ENCODE measurements around the gene OOSP4B. TPM values are rescaled to one million over a fixed set of nuclear protein-coding genes. Genes with fewer than 3 reads are reported as not detected.

OOSP4B gene
- total and polyA plus RNA-seq, 2 of the 13 experiments (the other 11 are each of a cell fraction or from before 2014, with no cell fraction given): not detected

DNA sequence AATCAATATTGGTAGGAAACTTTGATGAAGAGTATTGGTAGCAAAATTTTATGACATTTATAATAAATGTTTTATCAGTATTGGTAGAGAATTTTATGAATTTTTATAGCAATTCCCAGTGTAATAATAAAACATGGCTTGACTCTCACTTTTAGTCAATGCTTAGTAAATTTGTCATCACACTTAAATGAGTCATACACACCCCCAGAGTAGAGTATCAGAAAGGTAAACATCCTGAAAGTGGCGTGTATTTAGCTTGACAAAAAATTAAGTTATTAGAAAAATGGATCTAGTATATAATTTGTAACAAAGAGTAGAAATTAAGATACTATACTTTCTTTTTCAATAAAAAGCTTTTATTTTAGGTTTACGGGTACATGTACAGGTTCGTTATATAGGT lies 42.1 kb downstream of the OOSP4B start:
- Histone ChIP-seq H3K4me2 (ENCODE audit: low read depth, low read length) (no peak overlapping the region), H3K4me1 (ENCODE audit: insufficient read depth, low read length) (no peaks in the 10 kb centered on the region), H2AFZ (ENCODE audit: low read length) (no peak overlapping the region), H3K36me3 (replicated peaks in 1 of 2; ENCODE audit: control insufficient read depth in 1 of 2, insufficient read depth in 2 of 2, low read length in 2 of 2) (no peaks in the 10 kb centered on the region), H3K79me2 (ENCODE audit: insufficient read depth, low read length) (no peaks in the 10 kb centered on the region), H3K27me3 (ENCODE audit: control insufficient read depth in 1 of 2, insufficient read depth in 2 of 2, low read length in 2 of 2) (peaks cover 0 to 13% of the 10 kb centered on the region in 2 experiments; a peak in 3 of 5 replicates), H3K9ac (ENCODE audit: insufficient read depth, low read depth, low read length) (no peak overlapping the region), H3K4me3 (replicated peaks in 1 of 3; ENCODE audit: insufficient read depth in 1 of 3, low read depth in 2 of 3, low read length in 3 of 3) (no peak overlapping the region), H3K27ac (ENCODE audit: extremely low read length, insufficient read depth, low read length) (no peak overlapping the region), H3K9me3 (ENCODE audit: low read length) (no peaks in the 10 kb centered on the region), H4K20me1 (ENCODE audit: insufficient read depth, low read length) (no peaks in the 10 kb centered on the region)
- DNase-seq (ENCODE audit: low spot score) (no peak), ATAC-seq (no peak), FAIRE-seq (no peak)
- intact Hi-C loops (cut with micrococcal nuclease; ENCODE audit: unreplicated experiment) (no loop called here), in situ Hi-C loops (cut with HindIII; ENCODE audit: extremely low pct_ligation_motif_present, low pct_unique_long_range_greater_than_20kb) (no loop called here)
- CTCF ChIA-PET (ENCODE audit: low intra/inter-chr PET ratio, low total read pairs): no interaction called here
- whole genome bisulfite sequencing (ENCODE audit: low lambda C conversion rate): 35% methylated on average over 3 of the region's 3 CpGs
- POLR2A ChIA-PET: no interaction called here
- no peak for TF ChIP-seq FOXP1 (IDR thresholded peaks at IDR 0.05)
- TF ChIP-seq FOXP1 (CRISPR knock-in tag; IDR thresholded peaks at IDR 0.05): no peak
- no TSS peak for BruUV-seq (replicated peaks)

DNA sequence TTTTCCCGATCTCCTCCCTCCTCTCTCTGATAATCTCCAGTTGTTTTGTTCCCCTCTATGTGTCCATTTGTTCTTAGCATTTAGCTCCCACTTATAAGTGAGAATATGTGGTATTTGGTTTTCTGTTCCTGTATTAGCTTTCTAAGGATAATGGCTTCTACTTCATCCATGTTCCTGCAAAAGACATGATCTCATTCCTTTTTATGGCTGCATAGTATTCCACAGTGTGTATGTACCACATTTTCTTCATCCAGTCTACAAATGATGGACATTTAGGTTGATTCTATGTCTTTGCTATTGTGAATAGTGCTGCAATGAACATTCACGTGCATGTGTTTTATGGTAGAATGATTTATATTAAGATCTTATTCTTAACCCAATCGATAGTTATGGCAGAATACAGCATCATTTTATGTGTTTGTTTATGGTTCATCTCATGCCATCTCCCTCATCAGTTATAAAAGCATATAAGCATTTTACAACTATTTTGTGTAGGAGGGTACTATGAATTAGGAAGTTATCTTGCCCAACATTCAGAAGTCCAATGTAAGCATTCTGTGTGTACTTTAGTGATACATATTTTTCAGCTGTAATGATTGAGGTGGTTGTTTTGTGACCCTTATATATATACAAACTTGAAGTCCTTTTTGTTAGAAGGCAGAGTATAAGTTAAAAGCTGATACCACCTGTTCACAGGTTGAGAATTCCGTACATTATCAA lies 42.7 kb downstream of the OOSP4B start:
- no peak for DNase-seq (ENCODE audit: low spot score)
- Histone ChIP-seq H3K4me3 (replicated peaks in 1 of 3; ENCODE audit: insufficient read depth in 1 of 3, low read depth in 2 of 3, low read length in 3 of 3) (no peak overlapping the region), H3K27ac (ENCODE audit: extremely low read length, insufficient read depth, low read length) (no peak overlapping the region), H3K4me1 (ENCODE audit: insufficient read depth, low read length) (no peaks in the 10 kb centered on the region), H3K27me3 (ENCODE audit: control insufficient read depth in 1 of 2, insufficient read depth in 2 of 2, low read length in 2 of 2) (peaks cover 0 to 13% of the 10 kb centered on the region in 2 experiments; a peak in 3 of 5 replicates), H4K20me1 (ENCODE audit: insufficient read depth, low read length) (no peaks in the 10 kb centered on the region), H3K79me2 (ENCODE audit: insufficient read depth, low read length) (no peaks in the 10 kb centered on the region), H3K9me3 (ENCODE audit: low read length) (no peaks in the 10 kb centered on the region), H2AFZ (ENCODE audit: low read length) (no peak overlapping the region), H3K4me2 (ENCODE audit: low read depth, low read length) (no peak overlapping the region), H3K36me3 (replicated peaks in 1 of 2; ENCODE audit: control insufficient read depth in 1 of 2, insufficient read depth in 2 of 2, low read length in 2 of 2) (no peaks in the 10 kb centered on the region), H3K9ac (ENCODE audit: insufficient read depth, low read depth, low read length) (no peak overlapping the region)
- ChIA-PET POLR2A (no interaction called here), CTCF (ENCODE audit: low intra/inter-chr PET ratio, low total read pairs) (no interaction called here)
- in situ Hi-C loops (cut with HindIII; ENCODE audit: extremely low pct_ligation_motif_present, low pct_unique_long_range_greater_than_20kb) (no loop called here), intact Hi-C loops (cut with micrococcal nuclease; ENCODE audit: unreplicated experiment) (no loop called here)
- WGBS (ENCODE audit: low lambda C conversion rate): 14% methylated on average over 4 of the region's 4 CpGs
- BruUV-seq (replicated peaks): no TSS peak
- no peak for FAIRE-seq
- ATAC-seq: no peak
- TF ChIP-seq ZNF550 (CRISPR knock-in tag; IDR thresholded peaks at IDR 0.05; ENCODE audit: borderline replicate concordance) (no peak), GATA4 (IDR thresholded peaks at IDR 0.05; ENCODE audit: borderline replicate concordance, low read depth) (no peak), RXRA (CRISPR knock-in tag; IDR thresholded peaks at IDR 0.05) (no peak), ZMYM3 (CRISPR knock-in tag; IDR thresholded peaks at IDR 0.05) (no peak), TOE1 (CRISPR knock-in tag; IDR thresholded peaks at IDR 0.05) (no peak), MAF1 (CRISPR knock-in tag; IDR thresholded peaks at IDR 0.05; ENCODE audit: borderline replicate concordance) (no peak), ZNF616 (CRISPR knock-in tag; IDR thresholded peaks at IDR 0.05; ENCODE audit: low read depth) (no peak), SOX5 (CRISPR knock-in tag; IDR thresholded peaks at IDR 0.05; ENCODE audit: borderline replicate concordance) (no peak), NFYC (CRISPR knock-in tag; IDR thresholded peaks at IDR 0.05) (no peak), MAFK (conservative IDR thresholded peaks at IDR 0.05 in 1 of 2, IDR thresholded peaks at IDR 0.05 in 1 of 2; ENCODE audit: low read length in 2 of 2) (no peak), ZNF564 (CRISPR knock-in tag; IDR thresholded peaks at IDR 0.05) (no peak), TCF7 (IDR thresholded peaks at IDR 0.05; ENCODE audit: low read depth) (no peak), RAD51 (IDR thresholded peaks at IDR 0.05; ENCODE audit: borderline replicate concordance) (no peak), SALL1 (CRISPR knock-in tag; IDR thresholded peaks at IDR 0.05) (no peak)
- TF ChIP-seq, protein P1, sequence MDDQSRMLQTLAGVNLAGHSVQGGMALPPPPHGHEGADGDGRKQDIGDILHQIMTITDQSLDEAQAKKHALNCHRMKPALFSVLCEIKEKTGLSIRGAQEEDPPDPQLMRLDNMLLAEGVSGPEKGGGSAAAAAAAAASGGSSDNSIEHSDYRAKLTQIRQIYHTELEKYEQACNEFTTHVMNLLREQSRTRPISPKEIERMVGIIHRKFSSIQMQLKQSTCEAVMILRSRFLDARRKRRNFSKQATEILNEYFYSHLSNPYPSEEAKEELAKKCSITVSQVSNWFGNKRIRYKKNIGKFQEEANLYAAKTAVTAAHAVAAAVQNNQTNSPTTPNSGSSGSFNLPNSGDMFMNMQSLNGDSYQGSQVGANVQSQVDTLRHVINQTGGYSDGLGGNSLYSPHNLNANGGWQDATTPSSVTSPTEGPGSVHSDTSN (CRISPR knock-in tag; IDR thresholded peaks at IDR 0.05; ENCODE audit: borderline replicate concordance): no peak
- TF ChIP-seq, protein P2, sequence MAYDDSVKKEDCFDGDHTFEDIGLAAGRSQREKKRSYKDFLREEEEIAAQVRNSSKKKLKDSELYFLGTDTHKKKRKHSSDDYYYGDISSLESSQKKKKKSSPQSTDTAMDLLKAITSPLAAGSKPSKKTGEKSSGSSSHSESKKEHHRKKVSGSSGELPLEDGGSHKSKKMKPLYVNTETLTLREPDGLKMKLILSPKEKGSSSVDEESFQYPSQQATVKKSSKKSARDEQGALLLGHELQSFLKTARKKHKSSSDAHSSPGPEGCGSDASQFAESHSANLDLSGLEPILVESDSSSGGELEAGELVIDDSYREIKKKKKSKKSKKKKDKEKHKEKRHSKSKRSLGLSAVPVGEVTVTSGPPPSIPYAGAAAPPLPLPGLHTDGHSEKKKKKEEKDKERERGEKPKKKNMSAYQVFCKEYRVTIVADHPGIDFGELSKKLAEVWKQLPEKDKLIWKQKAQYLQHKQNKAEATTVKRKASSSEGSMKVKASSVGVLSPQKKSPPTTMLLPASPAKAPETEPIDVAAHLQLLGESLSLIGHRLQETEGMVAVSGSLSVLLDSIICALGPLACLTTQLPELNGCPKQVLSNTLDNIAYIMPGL (CRISPR knock-in tag; IDR thresholded peaks at IDR 0.05; ENCODE audit: borderline replicate concordance in 1 of 2, low read depth in 1 of 2): no peak
